ENCODE measurements around the gene ZAR1L. TPM values are rescaled to one million over a fixed set of nuclear protein-coding genes. Genes with fewer than 3 reads are reported as not detected.

ZAR1L gene
- total RNA-seq, 2 experiments from 2014 or later, result 0.20 to 0.21 TPM

DNA sequence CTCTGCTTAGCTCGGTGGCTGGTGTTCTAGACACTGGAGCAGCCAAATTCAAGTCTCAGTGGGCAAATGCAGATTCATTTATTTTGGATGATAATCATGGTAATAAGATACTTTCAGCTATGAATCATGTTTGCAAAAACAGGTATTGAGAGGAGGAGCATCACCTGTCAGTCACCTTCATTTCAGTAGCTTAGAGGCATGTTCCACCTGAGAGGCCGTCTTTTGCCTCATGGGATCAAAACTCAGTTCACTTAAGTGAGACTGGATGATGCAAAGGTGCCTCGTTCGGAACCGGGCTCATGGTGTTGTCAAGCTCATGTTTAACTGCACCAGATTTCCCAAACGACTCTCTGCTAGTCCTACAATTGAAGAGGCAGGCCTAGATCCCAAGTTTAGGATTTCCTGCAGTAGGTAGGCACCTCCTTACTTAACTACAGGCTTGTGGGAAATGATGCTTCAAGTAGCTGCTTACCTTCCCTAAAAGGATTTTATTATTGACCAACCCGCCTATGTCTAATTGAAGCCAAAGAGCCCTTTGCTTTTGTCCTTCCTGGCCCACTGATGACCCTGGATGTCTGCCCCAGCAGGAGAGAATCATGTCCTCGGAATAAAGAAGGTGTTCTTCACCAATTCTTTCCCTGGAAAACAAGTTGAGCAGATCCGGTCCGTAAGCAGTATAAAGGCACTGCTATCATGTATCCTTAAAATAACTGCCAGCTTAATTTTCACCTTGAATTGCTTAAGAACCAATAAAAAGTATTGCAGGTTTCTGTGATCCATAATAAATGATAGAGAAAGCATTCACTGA lies 60.0 kb downstream of the ZAR1L start:
- Mint-ChIP-seq H3K4me3 (no peak overlapping the region), H3K36me3 (no peaks in the 10 kb centered on the region), H3K9me3 (no peaks in the 10 kb centered on the region), H3K27me3 (no peaks in the 10 kb centered on the region), H3K4me1 (no peaks in the 10 kb centered on the region), H3K27ac (no peak overlapping the region)
- DNase-seq, result no peak

GRCh38 chr13:32254416-32254815 lies 60.7 kb downstream of the ZAR1L start:
- no peaks in the 10 kb centered on the region for H3K36me3 Mint-ChIP-seq
- H3K4me1 Mint-ChIP-seq, result no peaks in the 10 kb centered on the region
- no peak for DNase-seq
- H3K27ac Mint-ChIP-seq, result no peak overlapping the region
- H3K4me3 Mint-ChIP-seq, result no peak overlapping the region
- H3K9me3 Mint-ChIP-seq, result no peaks in the 10 kb centered on the region
- H3K27me3 Mint-ChIP-seq, result no peaks in the 10 kb centered on the region

DNA sequence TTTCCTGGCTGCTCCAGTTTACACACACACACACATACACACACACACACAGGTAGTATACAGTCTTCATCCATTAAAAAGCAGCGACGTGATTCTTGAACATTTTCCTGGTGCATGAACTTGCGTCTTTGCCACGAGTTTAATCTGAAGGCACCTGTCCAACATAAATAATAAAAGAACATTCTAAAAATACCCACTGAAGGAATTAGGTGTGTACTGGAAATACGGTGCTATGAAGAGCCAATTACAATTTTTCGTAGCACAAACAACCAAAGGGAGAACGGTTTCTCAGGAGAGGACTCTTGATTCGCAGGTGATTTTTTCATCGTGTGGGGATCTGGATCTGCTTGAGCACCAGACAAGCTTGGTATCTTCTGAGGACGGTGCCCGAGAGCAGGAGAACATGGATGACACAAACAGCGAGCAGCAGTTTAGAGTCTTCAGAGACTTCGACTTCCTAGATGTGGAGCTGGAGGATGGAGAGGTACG lies 61.2 kb downstream of the ZAR1L start:
- Mint-ChIP-seq H3K36me3 (no peaks in the 10 kb centered on the region), H3K9me3 (no peaks in the 10 kb centered on the region), H3K4me1 (no peaks in the 10 kb centered on the region), H3K27ac (no peak overlapping the region), H3K27me3 (no peaks in the 10 kb centered on the region), H3K4me3 (no peak overlapping the region)
- DNase-seq, result no peak

Other genes with a start within 250 kb of the ZAR1L start
- 10 to 100 TPM; 27.9 to 29.9 TPM for gene BRCA2, start 145 bp upstream of the ZAR1L start, total RNA-seq
- gene N4BP2L1, start 112.8 kb upstream of the ZAR1L start, total RNA-seq, result 10 to 100 TPM; 14.6 to 15.7 TPM
- gene N4BP2L2, start 223.4 kb upstream of the ZAR1L start, total RNA-seq, result 10 to 100 TPM; 66.7 to 68.8 TPM

All from activated naive CD8-positive, alpha-beta T cell treated with anti-CD3 and anti-CD28 coated beads for 36 hours (primary cell).